Measurements from ENCODE around the gene PYGO2.
A peak's percentile ranks its signal among the peaks of the same experiment; 100 is the strongest.

GRCh38 chr1:154943649-154944400 is 17.8 kb downstream of the PYGO2 start:
- peak; percentile 48 to 71 (median 61) for TF ChIP-seq CTCF (IDR thresholded peaks at IDR 0.05)
- TF ChIP-seq POLR2A (IDR thresholded peaks at IDR 0.05), result no peak
